GM23338 (cell line): ENCODE results near the gene HEMK1. TPM values are rescaled to one million over a fixed set of nuclear protein-coding genes. Genes with fewer than 3 reads are reported as not detected.

Experiments used
- ATAC-seq: fragments of 200-7000 bp; cut with Tn5 transposase; 3 replicates; pipeline ENCODE4 v1.9.1; 2020
- DNase-seq: peaks from one replicate; pipeline ENCODE4 v3.0.0-alpha.2; 2015; ENCODE audit warnings: low spot score
- H2AFZ ChIP-seq: fragments of 200-600 bp; sonication (generic); 2 replicates; pipeline ENCODE4 v1.8.0; 2016; ENCODE audit warnings: antibody characterized with exemption, mild to moderate bottlenecking, moderate library complexity
- H3F3A ChIP-seq: fragments of 200-600 bp; sonication (generic); replicated peaks from 2 replicates; pipeline ENCODE4 v1.8.0; 2017; ENCODE audit warnings: antibody characterized with exemption, mixed run types, low read depth
- H3K27ac ChIP-seq: fragments of 200-600 bp; sonication (generic); 2 replicates; pipeline ENCODE4 v1.6.1; 2016; ENCODE audit warnings: low read depth
- H3K27me3 ChIP-seq: fragments of 200-600 bp; sonication (generic); 2 replicates; pipeline ENCODE4 v1.8.0; 2016; ENCODE audit warnings: mild to moderate bottlenecking, mixed run types, moderate library complexity; ENCODE audit not compliant: insufficient read depth
- H3K36me3 ChIP-seq: fragments of 200-600 bp; sonication (generic); 2 replicates; pipeline ENCODE4 v1.8.0; 2016; ENCODE audit warnings: mild to moderate bottlenecking; ENCODE audit not compliant: insufficient read depth
- H3K4me1 ChIP-seq: fragments of 200-600 bp; sonication (generic); 2 replicates; pipeline ENCODE4 v1.8.0; 2016; ENCODE audit warnings: mild to moderate bottlenecking, moderate library complexity; ENCODE audit not compliant: insufficient read depth
- H3K4me2 ChIP-seq: fragments of 200-600 bp; sonication (generic); 2 replicates; pipeline ENCODE4 v1.7.1; 2017; ENCODE audit warnings: mixed run types
- H3K4me3 ChIP-seq: fragments of 200-600 bp; sonication (generic); 2 replicates; pipeline ENCODE4 v1.6.1; 2016; ENCODE audit warnings: mixed run types
- H3K79me2 ChIP-seq: fragments of 200-600 bp; sonication (generic); replicated peaks from 2 replicates; pipeline ENCODE4 v1.8.0; 2017; ENCODE audit warnings: mild to moderate bottlenecking; ENCODE audit not compliant: insufficient read depth
- H3K9me2 ChIP-seq: fragments of 200-600 bp; sonication (generic); 2 replicates; pipeline ENCODE4 v1.8.0; 2017; ENCODE audit not compliant: insufficient read depth
- H4K20me1 ChIP-seq: fragments of 200-600 bp; sonication (generic); replicated peaks from 2 replicates; pipeline ENCODE4 v1.8.0; 2017; ENCODE audit warnings: mild to moderate bottlenecking; ENCODE audit not compliant: insufficient read depth
- H3K27ac Mint-ChIP-seq: 2 replicates; pipeline ENCODE4 v1.8.0; 2020; ENCODE audit warnings: inconsistent platforms, mild to moderate bottlenecking, moderate library complexity, mixed read lengths
- H3K27me3 Mint-ChIP-seq: 3 replicates; pipeline ENCODE4 v1.8.0; 2022; ENCODE audit warnings: low read depth, mild to moderate bottlenecking, moderate library complexity, mixed read lengths, inconsistent platforms; ENCODE audit not compliant: insufficient read depth, poor library complexity
- H3K36me3 Mint-ChIP-seq: 3 replicates; pipeline ENCODE4 v1.8.0; 2021; ENCODE audit warnings: low read depth, mild to moderate bottlenecking, inconsistent platforms, moderate library complexity, mixed read lengths
- H3K4me1 Mint-ChIP-seq: 3 replicates; pipeline ENCODE4 v1.8.0; 2020; ENCODE audit warnings: mild to moderate bottlenecking, inconsistent platforms, mixed read lengths
- H3K4me3 Mint-ChIP-seq: 3 replicates; pipeline ENCODE4 v1.8.0; 2021; ENCODE audit warnings: moderate library complexity, mild to moderate bottlenecking, inconsistent platforms, mixed read lengths
- H3K9me3 Mint-ChIP-seq: 3 replicates; pipeline ENCODE4 v1.8.0; 2020; ENCODE audit warnings: moderate library complexity, mild to moderate bottlenecking, inconsistent platforms, mixed read lengths
- CREB1 ChIP-seq: fragments of 250-450 bp; sonication (Bioruptor Pico); IDR thresholded peaks from 2 replicates; pipeline ENCODE4 v1.5.0; 2020; ENCODE audit warnings: low read depth, mild to moderate bottlenecking, moderate library complexity
- CTCF ChIP-seq, 2 experiments: fragments of 200-600 bp in 1 of 2; sonication (generic) in 1 of 2; conservative IDR thresholded peaks; 2 replicates each; pipeline versions ENCODE4 v1.5.1 to v1.6.1; 2016 to 2017; ENCODE audit warnings: antibody characterized with exemption in 2 of 2, low read depth in 2 of 2, mild to moderate bottlenecking in 2 of 2, moderate library complexity in 1 of 2
- EZH2 ChIP-seq: fragments of 200-600 bp; sonication (generic); IDR thresholded peaks from one replicate; pipeline ENCODE4 v1.8.0; 2017; ENCODE audit warnings: antibody characterized with exemption, mild to moderate bottlenecking, low read depth; ENCODE audit not compliant: unreplicated experiment
- EZH2phosphoT487 ChIP-seq: fragments of 200-600 bp; sonication (generic); IDR thresholded peaks from one replicate; pipeline ENCODE4 v1.8.1; 2018; ENCODE audit warnings: antibody characterized with exemption; ENCODE audit not compliant: unreplicated experiment
- JUNB ChIP-seq: IDR thresholded peaks from one replicate; pipeline ENCODE4 v1.6.1; 2016; ENCODE audit warnings: antibody characterized with exemption; ENCODE audit not compliant: unreplicated experiment
- NANOG ChIP-seq: IDR thresholded peaks from 2 replicates; pipeline ENCODE4 v1.6.1; 2016; ENCODE audit warnings: antibody characterized with exemption, borderline replicate concordance
- POLR2AphosphoS5 ChIP-seq: IDR thresholded peaks from 2 replicates; pipeline ENCODE4 v1.6.1; 2016; ENCODE audit warnings: antibody characterized with exemption, low read depth
- STAT1 ChIP-seq: IDR thresholded peaks from one replicate; pipeline ENCODE4 v1.6.1; 2016; ENCODE audit warnings: antibody characterized with exemption; ENCODE audit not compliant: unreplicated experiment
- ZNF114 ChIP-seq: fragments of 250-450 bp; sonication (Bioruptor Pico); IDR thresholded peaks from 2 replicates; pipeline ENCODE4 v1.5.0; 2020; ENCODE audit warnings: mild to moderate bottlenecking, moderate library complexity
- ZNF331 ChIP-seq: fragments of 250-450 bp; sonication (Bioruptor Pico); IDR thresholded peaks from 2 replicates; pipeline ENCODE4 v1.5.0; 2020; ENCODE audit warnings: low read depth, mild to moderate bottlenecking, moderate library complexity
- ZNF462 ChIP-seq: fragments of 250-450 bp; sonication (Bioruptor Pico); IDR thresholded peaks from 2 replicates; pipeline ENCODE4 v1.5.0; 2020; ENCODE audit warnings: mild to moderate bottlenecking, moderate library complexity
- polyA plus RNA-seq: library from polyadenylated mRNA; unstranded; fragments of >200 nt; fragmentation: Nextera tagmentation; extraction: Ambion mirVana; gene quantifications from 2 replicates; pipeline ENCODE4 v1.2.1, GENCODE V29; 2016
- total RNA-seq: library from RNA; depleted of rRNA; stranded (reverse); fragments of >200 nt; shearing (Covaris generic); gene quantifications from 2 replicates; pipeline ENCODE4 v1.2.3, GENCODE V29; 2014
- TF ChIP-seq, protein P1 (sequence below): IDR thresholded peaks from one replicate; pipeline ENCODE4 v1.6.1; 2018; ENCODE audit warnings: antibody characterized with exemption; ENCODE audit not compliant: unreplicated experiment
- TF ChIP-seq, protein P2 (sequence below): IDR thresholded peaks from 2 replicates; pipeline ENCODE4 v1.6.1; 2016; ENCODE audit warnings: antibody characterized with exemption

The HEMK1 gene
- total and polyA plus RNA-seq, 2 experiments from 2014 or later, result 5.6 to 10.1 TPM

DNA sequence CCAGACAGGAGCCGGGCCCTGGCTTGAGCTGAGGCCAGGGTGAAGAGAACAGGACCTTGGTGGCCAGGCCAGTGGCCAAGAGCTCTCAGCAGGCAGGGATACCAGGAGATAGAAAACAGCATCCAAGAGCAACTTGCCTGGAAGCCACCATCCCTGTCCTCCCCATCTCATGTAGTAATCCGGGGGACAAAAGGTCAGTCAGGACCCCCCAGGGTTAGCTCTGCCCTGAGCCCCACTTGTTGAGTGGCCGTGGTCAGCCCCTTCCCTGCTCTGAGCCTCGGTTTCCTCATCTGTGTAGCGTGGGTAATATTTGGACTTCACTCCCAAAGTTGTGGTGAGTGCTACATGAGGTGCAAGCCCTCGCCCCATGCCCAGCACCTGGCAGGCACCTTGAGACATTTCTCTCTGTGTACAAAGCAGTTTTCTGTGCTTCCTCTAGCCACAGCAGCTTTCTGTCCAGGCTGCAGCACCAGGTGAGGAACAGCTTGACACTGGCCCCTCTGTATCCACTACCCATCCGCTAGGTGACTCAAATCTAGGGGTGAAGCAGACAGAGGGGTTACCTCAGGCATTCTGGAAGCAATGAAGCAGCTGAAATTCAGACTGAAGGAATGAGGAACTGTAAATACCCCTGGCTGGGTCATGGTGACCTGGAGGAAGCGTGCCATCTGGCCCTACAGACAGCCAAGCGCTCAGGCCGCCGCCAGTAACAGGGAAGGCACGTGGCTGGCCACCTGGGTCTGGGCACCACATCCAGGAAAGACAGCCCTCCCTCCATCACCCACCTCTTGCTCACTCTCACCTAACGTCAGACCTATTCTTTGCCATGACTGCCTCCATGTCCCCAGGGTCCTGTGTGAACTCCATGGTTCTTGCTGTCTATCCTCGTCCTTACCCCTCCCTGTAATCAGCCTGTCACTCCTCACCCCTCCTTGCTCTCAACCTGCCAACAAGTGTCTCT lies 35.6 kb downstream of the HEMK1 start:
- Histone ChIP-seq H3K27ac (no peak overlapping the region), H2AFZ (no peak overlapping the region), H3K79me2 (no peaks in the 10 kb centered on the region), H3K4me1 (no peaks in the 10 kb centered on the region), H3K36me3 (no peaks in the 10 kb centered on the region), H4K20me1 (no peaks in the 10 kb centered on the region; the same call in 1 of the 2 replicates), H3K27me3 (no peaks in the 10 kb centered on the region), H3K9me2 (no peaks in the 10 kb centered on the region), H3K4me3 (no peak overlapping the region), H3F3A (no peaks in the 10 kb centered on the region), H3K4me2 (no peak overlapping the region)
- DNase-seq (no peak), ATAC-seq (no peak)
- no peak overlapping the region for H3K27ac Mint-ChIP-seq
- H3K36me3 Mint-ChIP-seq, result no peaks in the 10 kb centered on the region
- TF ChIP-seq STAT1 (no peak), ZNF331 (no peak), ZNF462 (no peak), EZH2 (no peak), EZH2phosphoT487 (no peak), CTCF (conservative IDR thresholded peaks at IDR 0.05; ENCODE audit: low read depth in 2 of 2) (no peak), CREB1 (CRISPR knock-in tag) (no peak), POLR2AphosphoS5 (no peak), JUNB (no peak), NANOG (no peak), ZNF114 (no peak)
- TF ChIP-seq, protein P1, sequence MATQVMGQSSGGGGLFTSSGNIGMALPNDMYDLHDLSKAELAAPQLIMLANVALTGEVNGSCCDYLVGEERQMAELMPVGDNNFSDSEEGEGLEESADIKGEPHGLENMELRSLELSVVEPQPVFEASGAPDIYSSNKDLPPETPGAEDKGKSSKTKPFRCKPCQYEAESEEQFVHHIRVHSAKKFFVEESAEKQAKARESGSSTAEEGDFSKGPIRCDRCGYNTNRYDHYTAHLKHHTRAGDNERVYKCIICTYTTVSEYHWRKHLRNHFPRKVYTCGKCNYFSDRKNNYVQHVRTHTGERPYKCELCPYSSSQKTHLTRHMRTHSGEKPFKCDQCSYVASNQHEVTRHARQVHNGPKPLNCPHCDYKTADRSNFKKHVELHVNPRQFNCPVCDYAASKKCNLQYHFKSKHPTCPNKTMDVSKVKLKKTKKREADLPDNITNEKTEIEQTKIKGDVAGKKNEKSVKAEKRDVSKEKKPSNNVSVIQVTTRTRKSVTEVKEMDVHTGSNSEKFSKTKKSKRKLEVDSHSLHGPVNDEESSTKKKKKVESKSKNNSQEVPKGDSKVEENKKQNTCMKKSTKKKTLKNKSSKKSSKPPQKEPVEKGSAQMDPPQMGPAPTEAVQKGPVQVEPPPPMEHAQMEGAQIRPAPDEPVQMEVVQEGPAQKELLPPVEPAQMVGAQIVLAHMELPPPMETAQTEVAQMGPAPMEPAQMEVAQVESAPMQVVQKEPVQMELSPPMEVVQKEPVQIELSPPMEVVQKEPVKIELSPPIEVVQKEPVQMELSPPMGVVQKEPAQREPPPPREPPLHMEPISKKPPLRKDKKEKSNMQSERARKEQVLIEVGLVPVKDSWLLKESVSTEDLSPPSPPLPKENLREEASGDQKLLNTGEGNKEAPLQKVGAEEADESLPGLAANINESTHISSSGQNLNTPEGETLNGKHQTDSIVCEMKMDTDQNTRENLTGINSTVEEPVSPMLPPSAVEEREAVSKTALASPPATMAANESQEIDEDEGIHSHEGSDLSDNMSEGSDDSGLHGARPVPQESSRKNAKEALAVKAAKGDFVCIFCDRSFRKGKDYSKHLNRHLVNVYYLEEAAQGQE, result no peak
- TF ChIP-seq, protein P2, sequence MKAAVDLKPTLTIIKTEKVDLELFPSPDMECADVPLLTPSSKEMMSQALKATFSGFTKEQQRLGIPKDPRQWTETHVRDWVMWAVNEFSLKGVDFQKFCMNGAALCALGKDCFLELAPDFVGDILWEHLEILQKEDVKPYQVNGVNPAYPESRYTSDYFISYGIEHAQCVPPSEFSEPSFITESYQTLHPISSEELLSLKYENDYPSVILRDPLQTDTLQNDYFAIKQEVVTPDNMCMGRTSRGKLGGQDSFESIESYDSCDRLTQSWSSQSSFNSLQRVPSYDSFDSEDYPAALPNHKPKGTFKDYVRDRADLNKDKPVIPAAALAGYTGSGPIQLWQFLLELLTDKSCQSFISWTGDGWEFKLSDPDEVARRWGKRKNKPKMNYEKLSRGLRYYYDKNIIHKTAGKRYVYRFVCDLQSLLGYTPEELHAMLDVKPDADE, result no peak
- no peak overlapping the region for H3K4me3 Mint-ChIP-seq
- H3K27me3 Mint-ChIP-seq, result peaks cover 3% of the 10 kb centered on the region
- no peaks in the 10 kb centered on the region; the same call in 1 of the 3 replicates for H3K4me1 Mint-ChIP-seq
- no peaks in the 10 kb centered on the region for H3K9me3 Mint-ChIP-seq
